Nucleus accumbens (tissue), 56 donors: ENCODE results near the gene C1QTNF8.

Experiments used
- DNase-seq, 56 donors: peaks; one replicate each; lab custom pipeline; 2025; lab: John Stamatoyannopoulos, UW

Gene C1QTNF8

DNA sequence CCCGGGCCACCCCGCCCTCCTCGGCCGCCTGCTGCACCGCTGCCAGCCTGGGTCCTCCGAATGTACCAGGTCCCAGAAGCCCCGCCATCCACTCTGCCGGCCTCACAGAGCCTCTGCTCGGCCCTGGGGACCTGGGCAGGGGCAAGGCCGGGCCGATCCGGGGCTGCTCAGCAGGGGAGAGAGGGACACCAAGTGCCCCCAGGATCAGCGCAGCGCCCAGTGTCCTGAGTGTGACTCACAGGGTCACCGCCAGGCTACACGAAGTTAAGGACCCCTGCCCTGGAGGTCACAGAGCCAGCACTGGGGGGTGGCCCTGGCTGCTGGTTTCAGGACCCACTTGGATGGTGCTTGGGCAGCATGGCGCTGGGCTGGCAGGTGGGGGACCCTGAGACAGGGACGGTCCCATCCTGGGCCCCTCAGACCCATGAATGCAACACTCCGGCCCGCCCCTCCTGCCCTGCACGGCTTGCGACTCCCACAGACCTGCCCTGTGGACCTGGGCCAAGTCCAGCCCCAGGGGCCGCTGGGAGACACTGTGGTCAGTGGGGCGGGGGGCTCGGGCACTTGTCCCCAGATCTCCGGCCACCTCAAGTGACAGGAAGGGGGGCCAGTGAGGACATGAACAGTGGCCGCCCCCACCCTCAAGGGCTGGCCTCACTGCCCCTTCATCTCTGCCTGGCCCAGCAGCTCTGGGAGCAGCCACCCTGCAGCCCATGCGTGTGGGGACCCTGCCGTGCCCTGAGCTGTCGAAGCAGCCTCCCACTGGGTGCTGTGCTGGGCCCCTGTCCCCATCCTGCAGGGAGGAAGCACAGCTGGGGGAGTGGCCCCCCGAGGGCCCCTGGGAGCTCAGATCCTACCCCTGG, 46.7 kb downstream of the C1QTNF8 start:
- DNase-seq, result peak in 1 of 56 donors; percentile 28

DNA sequence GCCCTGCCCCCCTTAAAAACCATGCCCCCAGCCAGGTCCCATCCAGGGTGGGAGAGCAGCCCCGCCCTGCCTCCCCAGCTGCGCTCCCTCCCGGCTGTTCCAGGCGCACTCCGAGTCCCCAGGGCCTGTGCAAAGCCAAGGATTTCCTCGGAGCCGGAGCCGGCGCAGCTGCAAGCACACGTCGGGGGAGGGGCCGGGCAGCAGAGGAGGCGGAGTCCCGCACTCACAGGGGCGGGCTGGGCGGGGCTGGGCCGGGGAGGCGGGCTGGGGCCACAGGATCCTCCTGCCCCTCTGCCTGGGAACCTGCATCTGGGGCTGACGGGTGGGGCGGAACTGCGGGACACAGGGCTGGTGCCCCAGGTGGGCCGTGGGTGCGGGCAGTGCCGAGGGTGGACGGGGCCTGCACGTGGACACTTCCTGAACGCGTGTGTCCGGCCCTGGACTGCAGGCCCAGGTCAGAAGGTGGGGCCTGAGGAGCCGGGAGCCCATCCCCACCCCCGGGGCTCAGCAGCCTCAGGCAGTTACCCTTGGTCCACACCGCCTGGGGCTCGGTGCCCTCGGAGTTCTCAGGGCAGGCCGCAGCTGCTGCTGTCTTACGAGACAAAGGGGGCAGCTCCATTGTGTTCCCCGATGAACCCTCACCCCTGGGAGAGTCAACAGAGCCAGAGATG, 47.5 kb downstream of the C1QTNF8 start:
- DNase-seq, result peak in 53 of 56 donors; percentile 19 to 91 (median 76)

DNA sequence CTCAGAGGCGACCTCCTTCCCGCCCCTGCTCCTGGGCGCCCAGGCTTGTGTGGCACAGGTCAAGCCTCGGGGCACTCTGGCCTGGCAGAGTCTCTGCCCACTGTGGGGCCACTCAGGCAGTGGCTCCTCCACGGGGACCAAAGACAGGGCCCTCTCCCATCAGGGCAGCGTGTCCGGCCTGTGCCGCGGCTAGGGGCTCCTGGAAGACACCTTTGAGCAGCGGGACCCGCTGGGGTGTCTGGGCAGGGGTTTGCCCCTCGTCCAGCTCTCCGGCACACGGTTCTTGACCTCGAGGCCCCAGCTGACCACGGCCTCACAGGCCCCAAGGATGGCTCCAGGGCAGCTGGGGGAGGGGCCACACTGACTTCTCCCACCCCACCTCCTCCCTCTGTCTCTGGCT, 48.2 kb downstream of the C1QTNF8 start:
- no peak for DNase-seq

DNA sequence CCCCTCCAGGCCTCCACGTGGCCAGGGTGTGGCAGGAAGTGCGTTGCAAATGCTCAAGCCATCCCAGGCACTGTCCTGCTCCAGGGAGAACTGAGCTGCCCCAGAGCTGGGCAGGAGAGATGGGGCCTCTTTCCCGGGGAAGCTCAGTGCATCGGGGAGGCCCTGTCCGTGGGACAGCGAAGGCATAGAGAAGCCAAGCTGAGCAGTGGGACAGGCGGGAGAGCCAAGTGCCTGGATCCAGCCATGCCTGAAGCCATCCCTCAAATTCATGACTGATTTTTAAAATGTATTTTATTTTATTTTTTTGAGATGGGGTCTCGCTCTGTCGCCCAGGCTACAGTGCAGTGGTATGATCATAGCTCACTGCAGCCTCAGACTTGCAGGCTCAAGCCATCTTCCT, 48.9 kb downstream of the C1QTNF8 start:
- DNase-seq, result no peak

DNA sequence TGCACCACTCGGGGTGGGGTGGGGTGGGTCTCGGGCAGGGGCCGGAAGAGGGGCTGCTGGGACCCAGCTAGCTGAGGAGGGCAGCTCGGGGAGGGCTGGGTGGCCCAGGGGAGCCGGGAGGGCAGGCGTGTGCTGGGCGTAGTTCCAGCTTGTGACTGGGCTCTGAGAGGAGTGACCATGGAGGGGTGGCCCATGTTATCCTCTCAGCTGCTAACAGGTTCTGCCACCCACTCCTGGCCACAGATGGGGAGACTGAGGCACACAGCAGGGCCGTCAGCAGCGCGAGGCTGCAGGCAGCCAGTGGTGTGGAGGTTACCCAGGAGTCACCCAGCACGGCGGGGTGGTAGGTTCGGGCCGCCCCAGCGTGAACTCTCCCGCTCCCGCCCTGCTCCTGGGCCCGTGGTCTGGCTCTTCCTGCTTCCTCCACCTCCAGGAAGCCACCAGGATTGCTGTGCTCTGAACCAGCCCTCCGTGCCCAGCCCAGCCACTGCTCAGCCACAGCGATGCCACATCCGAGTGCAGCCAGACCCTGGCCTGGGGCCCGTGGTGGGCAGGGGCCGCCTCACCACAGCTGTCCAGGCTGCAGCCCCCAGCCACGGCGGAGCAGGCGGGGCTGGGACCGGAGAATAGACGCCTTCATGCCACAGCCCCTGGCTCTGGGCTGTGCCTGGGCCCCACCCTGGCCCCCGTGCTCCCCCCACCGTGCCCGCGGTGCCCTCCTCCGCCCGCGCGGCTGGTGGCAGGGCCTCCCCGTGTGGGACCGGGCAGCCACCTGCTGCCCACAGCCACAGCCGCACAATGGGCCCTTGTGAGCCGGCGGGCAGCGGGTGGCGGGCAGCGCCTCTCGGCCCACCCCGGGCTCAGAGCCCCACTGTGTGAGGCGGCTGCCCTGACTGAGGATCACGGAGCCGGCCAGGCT, 49.8 kb downstream of the C1QTNF8 start:
- peak in 54 of 56 donors; percentile 23 to 96 (median 84) for DNase-seq

DNA sequence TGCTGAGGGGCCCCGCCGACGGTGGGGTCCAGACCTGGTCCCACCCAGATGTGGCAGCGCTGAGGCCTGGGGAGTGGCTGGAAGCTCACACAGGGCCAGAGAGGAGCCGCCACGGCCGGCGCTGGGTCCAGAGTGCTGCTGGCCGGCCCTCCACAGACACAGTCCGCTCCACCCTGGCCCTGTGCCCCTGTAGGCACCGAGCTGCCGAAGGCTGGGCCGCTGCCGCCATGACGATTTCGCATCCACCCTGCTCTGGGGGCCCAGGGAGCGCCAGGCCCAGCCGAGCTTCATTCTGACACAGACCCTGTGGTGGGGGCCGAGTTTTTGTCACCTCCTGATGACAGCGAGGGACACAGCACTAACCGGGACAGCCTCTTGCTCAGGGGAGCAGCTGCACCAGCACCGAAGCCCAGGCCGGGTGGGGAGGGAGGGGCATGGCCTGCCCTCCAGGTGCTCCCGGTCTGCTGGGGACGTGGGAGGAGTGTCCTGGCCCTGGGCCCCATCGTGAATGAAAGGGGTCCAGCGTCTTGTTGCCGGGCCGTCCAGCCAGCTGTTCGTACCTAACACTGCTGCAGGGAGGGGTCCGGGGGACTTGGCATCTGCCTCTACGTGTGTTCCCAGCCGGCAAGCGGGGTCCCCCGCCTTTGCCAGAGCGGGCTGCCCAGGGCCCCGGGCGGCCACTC, 50.6 kb downstream of the C1QTNF8 start:
- peak in 30 of 56 donors; percentile 26 to 73 (median 52) for DNase-seq

DNA sequence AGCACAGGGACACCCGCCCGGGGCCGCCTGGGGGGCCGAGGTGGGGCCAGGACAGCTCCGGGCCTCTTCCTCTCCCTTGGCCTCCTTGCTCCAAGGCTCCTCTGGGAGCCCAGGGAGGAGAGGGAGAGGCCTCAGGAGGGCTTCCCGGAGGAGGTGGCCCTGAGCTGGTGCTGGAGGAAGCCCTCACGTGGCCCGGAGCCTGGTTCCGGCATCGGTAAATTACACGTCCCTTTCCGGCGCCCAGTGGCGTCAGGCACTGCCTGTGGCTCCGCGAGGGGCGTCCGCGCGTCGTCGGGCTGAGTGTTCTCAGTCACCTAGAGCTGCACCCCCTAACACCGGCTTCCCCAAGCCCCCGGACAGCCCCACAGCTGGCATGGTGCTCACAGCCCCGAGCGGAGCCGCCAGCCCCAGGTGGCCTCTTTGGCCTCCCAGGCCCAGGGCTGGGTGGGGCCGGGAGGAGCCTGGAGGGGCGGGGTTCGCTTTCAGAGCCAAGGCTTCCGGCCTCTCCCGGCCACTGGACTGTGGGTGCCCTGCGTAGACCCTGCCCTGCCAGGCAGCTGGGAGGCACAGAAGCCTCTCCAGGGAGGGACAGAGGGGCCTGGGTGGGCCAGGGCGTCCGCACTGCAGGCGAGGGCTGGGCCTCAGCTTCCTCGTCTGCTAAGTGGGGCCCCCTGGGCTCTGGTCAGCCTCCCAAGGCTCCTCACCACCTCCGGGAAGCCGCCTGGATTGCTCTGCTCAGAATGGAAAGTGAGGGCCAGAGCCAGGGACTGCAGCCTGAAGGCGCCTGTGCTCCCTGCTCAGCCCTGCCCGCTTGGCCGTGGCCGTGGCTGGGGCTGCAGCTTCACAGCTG, 51.4 kb downstream of the C1QTNF8 start:
- DNase-seq, result peak in 2 of 56 donors; percentile 33 to 53

DNA sequence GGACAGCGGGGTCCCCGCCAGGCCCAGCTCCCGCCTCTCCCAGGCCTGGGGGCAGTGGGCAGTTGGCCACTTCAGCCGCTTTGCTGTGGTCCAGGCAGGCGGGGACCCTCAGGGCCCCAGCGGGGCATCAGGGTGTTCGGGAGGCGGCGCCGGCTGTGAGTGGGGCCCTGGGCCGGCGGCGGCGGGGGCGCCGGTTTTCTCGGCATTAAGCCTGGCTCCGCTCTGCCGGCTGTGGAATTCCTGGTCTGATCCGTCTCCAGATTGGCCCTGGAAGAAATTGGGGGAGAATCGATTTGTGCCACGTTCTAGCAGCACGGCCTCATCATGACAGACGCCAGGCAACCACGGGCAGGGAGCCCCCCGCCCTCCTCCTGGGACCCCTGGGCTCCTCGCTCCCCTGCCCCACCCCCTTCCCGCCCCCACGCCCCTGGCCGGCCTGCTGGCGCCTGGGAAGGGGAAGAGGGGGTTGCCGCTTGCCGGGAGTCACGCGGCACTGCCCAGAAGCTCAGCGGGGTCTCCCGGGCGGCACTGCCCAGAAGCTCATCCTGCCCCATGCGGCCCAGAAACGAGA, 52.1 kb downstream of the C1QTNF8 start:
- peak in 2 of 56 donors; percentile 28 to 53 for DNase-seq

DNA sequence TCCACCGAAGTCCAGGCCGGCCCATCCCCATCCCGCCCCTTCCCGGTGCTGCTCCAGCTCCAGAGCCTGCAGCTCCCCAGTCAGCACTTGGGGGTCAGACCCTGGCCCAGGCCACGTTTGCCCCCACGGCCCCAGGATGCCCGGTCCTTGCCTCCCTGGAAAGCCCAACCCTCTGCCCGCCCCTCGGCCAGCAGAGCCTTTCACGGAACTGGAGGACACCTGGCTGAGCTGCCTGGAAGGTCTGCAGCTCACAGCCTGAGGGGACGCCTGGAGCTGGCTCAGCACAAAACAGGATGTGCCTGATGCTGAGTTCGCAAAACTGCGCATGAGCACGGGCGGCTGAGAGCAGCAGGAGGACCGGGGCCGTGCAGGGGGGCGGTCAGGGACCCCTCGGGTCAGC, 53.2 kb downstream of the C1QTNF8 start:
- peak in 2 of 56 donors; percentile 18 to 36 for DNase-seq

DNA sequence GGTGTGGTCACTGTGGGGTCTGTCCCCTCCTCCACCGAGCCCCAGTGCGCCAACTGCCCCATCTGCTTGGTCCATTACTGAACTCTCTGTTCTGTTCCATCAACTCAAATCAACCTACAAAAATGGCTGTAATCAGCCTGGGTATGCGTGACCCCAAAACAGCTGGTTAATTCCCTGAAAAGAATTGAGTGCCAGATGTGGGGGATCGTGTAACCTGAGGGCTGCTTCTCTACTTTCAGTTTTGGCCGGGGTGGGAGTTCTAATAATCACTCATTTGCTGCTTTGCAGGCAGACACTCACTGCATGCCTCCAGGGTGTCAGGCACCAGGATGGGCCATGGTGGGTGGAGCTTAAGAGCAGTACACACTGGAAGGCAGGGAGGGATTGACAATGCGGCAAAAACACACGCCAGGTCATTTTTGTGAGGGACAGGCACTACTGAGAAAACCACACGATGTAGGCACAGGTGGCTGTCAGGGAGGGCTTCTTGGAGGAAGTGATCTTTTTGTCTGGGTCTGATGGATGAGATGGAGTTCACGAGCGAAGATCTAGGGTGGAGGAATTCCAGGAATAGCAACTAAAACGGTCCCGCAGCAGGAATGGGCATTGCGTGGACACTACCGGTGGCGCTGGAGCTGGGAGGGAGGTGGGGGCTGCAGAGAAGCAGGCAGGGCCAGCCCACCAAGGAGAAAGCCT, 53.8 kb downstream of the C1QTNF8 start:
- no peak for DNase-seq

DNA sequence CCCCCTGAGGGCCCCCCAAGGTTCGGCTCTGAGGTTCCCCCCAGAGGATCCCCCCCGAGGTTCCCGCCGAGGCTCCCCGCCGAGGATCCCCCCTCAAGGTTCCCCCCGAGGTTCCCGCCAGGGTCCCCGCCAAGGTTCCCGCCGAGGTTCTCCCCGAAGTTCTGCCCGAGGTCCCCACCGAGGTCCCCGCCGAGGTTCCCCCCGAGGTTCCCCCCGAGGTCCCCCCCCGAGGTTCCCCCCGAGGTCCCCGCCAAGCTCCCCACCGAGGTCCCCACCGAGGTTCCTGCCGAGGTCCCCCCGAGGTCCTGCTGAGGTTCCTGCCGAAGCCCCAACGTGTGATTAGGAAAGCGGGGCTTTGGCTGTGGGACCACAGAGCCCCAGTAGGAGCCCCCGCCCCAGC, 55.7 kb downstream of the C1QTNF8 start:
- peak in 1 of 56 donors; percentile 31 for DNase-seq

DNA sequence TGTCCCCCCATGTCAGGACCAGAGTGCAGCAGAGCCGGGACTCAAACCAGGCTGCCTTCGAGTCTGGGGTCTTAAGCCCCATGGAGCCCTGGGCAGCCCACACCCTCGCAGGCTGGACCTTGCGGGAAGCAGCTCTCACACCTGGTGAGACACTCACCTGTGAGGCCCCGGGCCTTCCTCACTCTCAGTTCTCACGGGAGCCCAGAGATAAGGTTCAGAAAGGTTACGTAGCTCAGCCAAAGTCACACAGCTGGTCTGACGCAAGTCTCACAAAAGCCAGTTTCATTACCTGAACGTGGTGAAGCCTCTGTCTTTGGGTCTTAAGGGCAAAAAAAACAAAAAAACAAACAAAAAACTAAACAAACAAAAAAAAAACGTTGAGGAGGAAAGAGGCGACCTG, 56.3 kb downstream of the C1QTNF8 start:
- no peak for DNase-seq

DNA sequence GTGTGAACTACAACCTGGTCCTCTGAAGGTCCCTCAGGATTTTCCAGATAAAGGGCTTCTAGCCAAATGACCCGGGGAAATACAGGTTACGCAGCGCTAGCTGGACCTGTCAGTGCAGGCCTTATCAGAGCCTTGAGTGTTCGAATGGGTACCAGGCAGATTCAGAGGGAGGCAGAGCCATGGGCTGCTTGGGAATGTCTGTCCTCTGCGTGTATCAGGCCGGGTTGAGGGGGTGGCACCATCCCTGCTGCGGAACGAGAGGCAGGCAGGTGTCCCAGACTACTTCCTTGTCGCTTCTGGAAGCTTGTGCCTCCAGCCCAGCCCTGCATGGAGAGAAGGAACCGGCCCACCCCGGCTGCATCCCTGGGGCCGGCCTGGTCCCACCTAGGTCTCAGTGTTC, 57.1 kb downstream of the C1QTNF8 start:
- DNase-seq, result no peak
